Endothelial cell of umbilical vein (primary cell): ENCODE data around the gene ZNF620. TPM values are rescaled to one million over a fixed set of nuclear protein-coding genes. Genes with fewer than 3 reads are reported as not detected.

ENCODE experiments used
- BruUV-seq: library from RNA; stranded (reverse); fragments of 400-500 nt; replicated peaks from 2 replicates; lab custom pipeline; 2021; lab: Mats Ljungman, UMichigan
- CTCF ChIA-PET: fragments of 300-600, 350-600 bp; sonication (Branson Sonifier 250); formaldehyde crosslinking; loops from one replicate; lab custom pipeline; 2021; ENCODE audit warnings: antibody characterized with exemption, inconsistent platforms; lab: Charles Lee
- POLR2A ChIA-PET: fragments of 300-600, 350-600 bp; sonication (Branson Sonifier 250); formaldehyde crosslinking; loops from one replicate; lab custom pipeline; 2021; ENCODE audit warnings: antibody characterized with exemption, inconsistent platforms; lab: Charles Lee
- DNase-seq: peaks from one replicate; pipeline ENCODE4 v3.0.0-alpha.2; 2011; ENCODE audit warnings: low read depth, low spot score
- FAIRE-seq: peaks from 2 replicates; lab custom pipeline; 2011; peaks lifted over from hg19 to GRCh38; lab: Jason Lieb, UNC
- H2AFZ ChIP-seq: 2 replicates; pipeline ENCODE4 v1.6.0; 2012; ENCODE audit warnings: low read depth, low read length, control low read depth, inconsistent platforms
- H3K27ac ChIP-seq: 2 replicates; pipeline ENCODE4 v1.5.1; 2011; ENCODE audit warnings: low read depth, mild to moderate bottlenecking, control low read depth, low read length, moderate library complexity; ENCODE audit not compliant: insufficient read depth
- H3K27me3 ChIP-seq, 2 experiments: 2 replicates each; pipeline versions ENCODE4 v1.6.0 to v1.6.1; 2011; ENCODE audit warnings: low read length in 2 of 2, mixed read lengths in 1 of 2; ENCODE audit not compliant: control insufficient read depth in 2 of 2, insufficient read depth in 2 of 2
- H3K36me3 ChIP-seq, 2 experiments: 2 replicates in 1 of 2; 3 replicates in 1 of 2; pipeline ENCODE4 v1.5.1; 2011; ENCODE audit warnings: low read length in 2 of 2, mild to moderate bottlenecking in 1 of 2, moderate library complexity in 1 of 2; ENCODE audit not compliant: control insufficient read depth in 2 of 2, insufficient read depth in 2 of 2; ENCODE audit errors: extremely low read depth in 1 of 2
- H3K4me1 ChIP-seq: 3 replicates; pipeline ENCODE4 v1.5.1; 2011; ENCODE audit warnings: mild to moderate bottlenecking, low read length; ENCODE audit not compliant: control insufficient read depth, insufficient read depth; ENCODE audit errors: extremely low read depth
- H3K4me2 ChIP-seq: 2 replicates; pipeline ENCODE4 v1.6.1; 2011; ENCODE audit warnings: low read length, control low read depth, mixed read lengths; ENCODE audit not compliant: insufficient read depth
- H3K4me3 ChIP-seq, 3 experiments: fragments of 200-600 bp in 1 of 3; sonication (generic), shearing (Covaris generic) in 1 of 3; replicated peaks in 1 of 3; 2 replicates each; pipeline ENCODE4 v1.5.1; 2011 to 2016; ENCODE audit warnings: control low read depth in 3 of 3, low read length in 3 of 3, mild to moderate bottlenecking in 2 of 3, inconsistent platforms in 1 of 3, low read depth in 1 of 3, moderate library complexity in 1 of 3; ENCODE audit not compliant: insufficient read depth in 1 of 3
- H3K79me2 ChIP-seq: 2 replicates; pipeline ENCODE4 v1.6.0; 2012; ENCODE audit warnings: low read length, inconsistent platforms; ENCODE audit not compliant: control insufficient read depth, insufficient read depth
- H3K9ac ChIP-seq: replicated peaks from 2 replicates; pipeline ENCODE3; 2011; ENCODE audit warnings: low read length, control low read depth; ENCODE audit not compliant: insufficient read depth; ENCODE audit errors: extremely low read depth
- H3K9me1 ChIP-seq: replicated peaks from 3 replicates; pipeline ENCODE4 v1.6.0; 2011; ENCODE audit warnings: mild to moderate bottlenecking, low read length; ENCODE audit not compliant: control insufficient read depth, insufficient read depth; ENCODE audit errors: extremely low read depth
- H3K9me3 ChIP-seq: replicated peaks from 2 replicates; pipeline ENCODE4 v1.5.1; 2012; ENCODE audit warnings: low read length, inconsistent platforms; ENCODE audit not compliant: control insufficient read depth, insufficient read depth
- H4K20me1 ChIP-seq: replicated peaks from 2 replicates; pipeline ENCODE3; 2011; ENCODE audit warnings: mild to moderate bottlenecking, low read length; ENCODE audit not compliant: control insufficient read depth, insufficient read depth; ENCODE audit errors: extremely low read depth
- CTCF ChIP-seq, 2 donors: IDR thresholded peaks; 1 replicate in 1 of 2; 2 replicates in 1 of 2; pipeline ENCODE4 v1.5.1; 2011; ENCODE audit warnings: low read length in 2 of 2, mild to moderate bottlenecking in 2 of 2, moderate library complexity in 2 of 2, control low read depth in 1 of 2, inconsistent platforms in 1 of 2, low read depth in 1 of 2; ENCODE audit not compliant: insufficient read depth in 1 of 2; ENCODE audit errors: extremely low read depth in 1 of 2
- EZH2 ChIP-seq: IDR thresholded peaks from 2 replicates; pipeline ENCODE4 v1.6.1; 2012; ENCODE audit warnings: borderline replicate concordance, low read depth, mild to moderate bottlenecking, moderate library complexity, low read length, inconsistent platforms; ENCODE audit not compliant: severe bottlenecking
- FOS ChIP-seq: IDR thresholded peaks from 2 replicates; pipeline ENCODE4 v1.6.1; 2011; ENCODE audit warnings: mild to moderate bottlenecking, low read length, moderate library complexity, borderline replicate concordance; ENCODE audit not compliant: insufficient read depth
- GATA2 ChIP-seq: IDR thresholded peaks from 2 replicates; pipeline ENCODE4 v1.7.0; 2011; ENCODE audit warnings: low read depth, mild to moderate bottlenecking, moderate library complexity, mixed read lengths, low read length; ENCODE audit not compliant: insufficient read length, insufficient read depth
- JUN ChIP-seq: IDR thresholded peaks from 2 replicates; pipeline ENCODE4 v1.6.1; 2011; ENCODE audit warnings: borderline replicate concordance, low read depth; ENCODE audit not compliant: insufficient read length, insufficient read depth
- MAX ChIP-seq: IDR thresholded peaks from 2 replicates; pipeline ENCODE4 v1.6.1; 2011; ENCODE audit not compliant: insufficient read depth, insufficient read length
- MYC ChIP-seq: IDR thresholded peaks from one replicate; pipeline ENCODE4 v1.6.1; 2011; ENCODE audit warnings: mild to moderate bottlenecking, low read depth, low read length
- POLR2A ChIP-seq: IDR thresholded peaks from 2 replicates; pipeline ENCODE4 v1.6.1; 2012; ENCODE audit warnings: low read depth, mild to moderate bottlenecking, control low read depth, low read length
- POLR2AphosphoS5 ChIP-seq: IDR thresholded peaks from 2 replicates; pipeline ENCODE4 v1.6.1; 2012; ENCODE audit warnings: low read depth, mild to moderate bottlenecking, control low read depth, low read length, moderate library complexity; ENCODE audit not compliant: insufficient read depth
- dilution Hi-C: fragments of 300-500 bp; cut with MboI; formaldehyde crosslinking; loops from one replicate; pipeline ENCODE4 v1.15.0; 2019; ENCODE audit warnings: low sequenced_read_pairs; ENCODE audit not compliant: extremely low pct_ligation_motif_present
- intact Hi-C: fragments of 100-400 bp; cut with micrococcal nuclease; formaldehyde crosslinking; loops from one replicate; pipeline ENCODE4 v1.10.0; 2022
- polyA plus RNA-seq, 4 experiments: library from polyadenylated mRNA; depleted of rRNA in 3 of 4; stranded (reverse) in 3 of 4; unstranded in 1 of 4; fragments of >200 nt; gene quantifications; 2 replicates each; pipeline versions ENCODE4 v1.2.1 to v1.2.3, GENCODE V29; 2011 to 2012; ENCODE audit warnings: missing spikeins in 1 of 4
- total RNA-seq: library from RNA; stranded (reverse); gene quantifications from 2 replicates; pipeline ENCODE4 v1.2.3, GENCODE V29; 2021

Gene ZNF620
- total and polyA plus RNA-seq, 2 donors (not counting 3 experiments of a cell fraction or from before 2014, with no cell fraction given) = 1.9 to 4.0 TPM

GRCh38 chr3:40511031-40511718, 5.3 kb downstream of the ZNF620 start:
- POLR2A ChIA-PET = no interaction called here
- no peak for TF ChIP-seq MYC
- no peak for TF ChIP-seq EZH2
- TF ChIP-seq POLR2AphosphoS5 = no peak
- no peak for TF ChIP-seq MAX
- TF ChIP-seq GATA2 = no peak
- TF ChIP-seq POLR2A = no peak
- TF ChIP-seq FOS = no peak
- TF ChIP-seq CTCF (IDR thresholded peaks at IDR 0.05; ENCODE audit: extremely low read depth in 1 of 2, insufficient read depth in 1 of 2, low read depth in 1 of 2, low read length in 2 of 2) = no peak
- no peak for TF ChIP-seq JUN
- peaks cover 0 to 5% of the 10 kb centered on the region in 2 experiments for H3K36me3 ChIP-seq
- H3K4me3 ChIP-seq = no peak overlapping the region
- dilution Hi-C loops = no loop called here
- no peak overlapping the region for H3K4me2 ChIP-seq
- no peaks in the 10 kb centered on the region for H3K27me3 ChIP-seq
- no peaks in the 10 kb centered on the region for H4K20me1 ChIP-seq
- no peak overlapping the region for H3K9ac ChIP-seq
- H3K9me3 ChIP-seq = no peaks in the 10 kb centered on the region
- no peak for FAIRE-seq
- BruUV-seq = no TSS peak
- H3K79me2 ChIP-seq = no peaks in the 10 kb centered on the region
- CTCF ChIA-PET = no interaction called here
- H3K27ac ChIP-seq = no peak overlapping the region
- intact Hi-C loops = no loop called here
- no peak for DNase-seq
- H3K4me1 ChIP-seq = no peaks in the 10 kb centered on the region
- no peaks in the 10 kb centered on the region for H3K9me1 ChIP-seq
- H2AFZ ChIP-seq = no peak overlapping the region
